GM10266 (cell line): ENCODE data around the gene RNF7.
"Not testable (repeated sequence)": the region's sequence is repeated elsewhere in the genome, so short reads cannot be mapped to it uniquely, and the experiment has no call there.

Experiments used
- DNase-seq: peaks from one replicate; pipeline ENCODE4 v3.0.0; 2012; ENCODE audit errors: extremely low spot score
- CTCF ChIP-seq: IDR thresholded peaks from 2 replicates; pipeline ENCODE4 v1.5.1; 2012; ENCODE audit warnings: mild to moderate bottlenecking, low read depth; ENCODE audit not compliant: control insufficient read depth, insufficient read depth; ENCODE audit errors: missing control alignments

The RNF7 gene

GRCh38 chr3:141753399-141753798 lies 15.3 kb downstream of the RNF7 start:
- DNase-seq = no peak
- no peak for TF ChIP-seq CTCF

DNA sequence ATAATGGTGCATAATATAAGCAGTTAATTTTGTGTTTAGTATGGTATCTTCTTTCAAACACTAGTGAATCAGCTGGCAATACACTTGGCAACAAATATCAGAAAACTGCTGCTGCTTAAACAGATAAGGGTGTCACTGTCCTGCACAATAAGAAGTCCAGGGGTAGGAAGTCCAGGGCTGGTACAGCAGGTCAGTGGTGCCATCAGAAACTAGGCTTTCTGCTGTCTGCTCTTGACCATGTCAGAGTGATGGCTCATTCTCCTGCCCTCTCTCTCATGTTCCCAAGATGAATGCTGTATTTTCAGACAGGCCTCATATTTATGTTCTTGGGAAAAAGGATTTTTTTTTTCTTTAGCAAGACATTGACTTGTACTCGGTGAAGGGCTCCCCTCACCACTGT lies 15.9 kb downstream of the RNF7 start:
- no peak for TF ChIP-seq CTCF
- DNase-seq = no peak

DNA sequence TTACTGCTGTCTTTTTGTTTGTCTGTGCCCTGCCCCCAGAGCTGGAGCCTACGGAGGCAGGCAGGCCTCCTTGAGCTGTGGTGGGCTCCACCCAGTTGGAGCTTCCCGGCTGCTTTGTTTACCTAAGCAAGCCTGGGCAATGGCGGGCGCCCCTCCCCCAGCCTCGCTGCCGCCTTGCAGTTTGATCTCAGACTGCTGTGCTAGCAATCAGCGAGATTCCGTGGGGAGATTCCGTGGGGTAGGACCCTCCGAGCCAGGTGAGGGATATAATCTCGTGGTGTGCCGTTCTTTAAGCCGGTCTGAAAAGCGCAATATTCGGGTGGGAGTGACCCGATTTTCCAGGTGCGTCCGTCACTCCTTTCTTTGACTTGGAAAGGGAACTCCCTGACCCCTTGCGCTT lies 24.5 kb downstream of the RNF7 start:
- DNase-seq = not testable (repeated sequence)

- TF ChIP-seq CTCF = no peak
- no peak for DNase-seq
Measured at GRCh38 chr3:141763088-141763750, 25.1 kb downstream of the RNF7 start, which contains the start of gene GRK7. Gene GRK7, plus strand, starts transcription at chr3:141763408. Its CDS starts 14,877 bp downstream, at chr3:141778285.

GRCh38 chr3:141764045-141764444 lies 25.9 kb downstream of the RNF7 start:
- no peak for TF ChIP-seq CTCF
- DNase-seq = no peak

DNA sequence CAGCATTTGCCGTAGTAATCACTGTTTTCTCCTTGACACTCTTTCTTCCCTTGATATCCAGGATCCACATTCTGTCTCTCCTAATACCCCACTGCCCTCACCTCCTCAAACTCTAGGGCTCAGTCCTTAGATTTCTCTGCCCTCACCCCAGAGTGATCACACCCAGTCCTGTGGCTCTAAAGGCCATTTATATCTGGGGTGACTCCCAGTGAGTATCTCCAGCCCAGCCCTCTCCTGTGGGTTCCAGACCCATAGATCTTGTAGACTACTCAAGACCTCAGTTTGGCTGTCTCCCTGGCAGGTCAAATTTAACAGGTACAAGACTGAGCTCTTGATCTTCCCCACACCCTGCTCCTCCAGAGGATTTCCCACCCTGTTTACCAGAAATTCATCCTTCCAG lies 26.4 kb downstream of the RNF7 start:
- TF ChIP-seq CTCF = no peak
- DNase-seq = no peak

- DNase-seq = no peak
- TF ChIP-seq CTCF = no peak
Measured at GRCh38 chr3:141764986-141765385, 26.9 kb downstream of the RNF7 start.

DNA sequence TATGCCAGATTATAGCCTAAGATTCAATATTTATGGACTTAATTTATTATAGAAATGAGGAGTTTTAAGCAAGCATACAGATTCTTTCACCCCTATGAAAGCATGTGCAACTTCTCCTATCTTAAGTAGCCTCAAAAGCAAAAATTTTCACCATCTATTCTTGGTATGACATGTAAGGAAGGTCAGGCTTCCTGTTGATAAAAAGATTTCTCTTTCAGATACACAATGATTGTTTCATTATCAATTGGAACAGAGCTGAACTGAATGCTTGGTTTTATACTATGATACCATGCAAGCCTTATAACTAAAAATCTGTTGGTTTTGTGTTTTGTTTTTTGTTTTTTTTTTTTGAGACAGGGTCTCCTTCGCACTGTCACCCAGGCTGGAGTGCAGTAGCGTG lies 29.0 kb downstream of the RNF7 start:
- no peak for TF ChIP-seq CTCF

More for the DNA sequence above, 29.0 kb downstream of the RNF7 start:
- no peak for DNase-seq
